ENCODE data around the gene DMXL1.

DNA sequence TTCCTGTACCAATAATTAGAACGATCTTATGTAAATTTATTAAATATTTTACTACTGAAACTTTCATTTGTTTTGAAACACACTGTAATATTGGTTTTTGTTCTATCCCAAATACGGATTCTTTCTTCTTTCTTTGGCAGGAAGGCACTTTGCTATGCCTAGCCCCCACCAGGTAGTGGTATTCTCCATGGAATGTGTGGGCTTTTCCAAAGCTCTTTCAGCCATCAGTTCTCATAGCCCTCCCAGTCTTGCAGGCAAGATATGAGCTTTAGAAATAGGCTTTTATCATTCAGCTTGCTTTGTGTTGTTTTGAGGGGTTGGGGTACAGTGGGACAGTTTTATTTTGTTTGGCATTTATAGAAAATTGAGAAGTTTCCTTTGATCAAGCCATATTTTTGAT, 107.5 kb downstream of the DMXL1 start:
- no peak for TF ChIP-seq POLR2A (IDR thresholded peaks at IDR 0.05; ENCODE audit: low read depth, low read length)
- no peak for TF ChIP-seq POLR2AphosphoS5 (IDR thresholded peaks at IDR 0.05; ENCODE audit: low read depth, low read length)
- TF ChIP-seq TAF1 (IDR thresholded peaks at IDR 0.05; ENCODE audit: borderline replicate concordance, low read depth, low read length), result no peak

Measured in GM12892 (cell line).